Hippocampal formation (tissue), 2 donors: ENCODE results near the gene ZNF430.
"Not testable (repeated sequence)": the region's sequence is repeated elsewhere in the genome, so short reads cannot be mapped to it uniquely, and the experiment has no call there.

Experiments
- DNase-seq, 2 donors: peaks; one replicate each; lab custom pipeline; 2025; lab: John Stamatoyannopoulos, UW

Gene ZNF430

GRCh38 chr19:21020298-21021227 is at the start of gene ZNF430:
Gene ZNF430 (plus strand): TSS chr19:21020657. CDS start chr19:21020801, 144 bp downstream.
- DNase-seq, result peak; percentile 93

- DNase-seq, result not testable (repeated sequence)
These were observed 27.7 kb upstream of the ZNF430 start for GRCh38 chr19:20992788-20993187.

- peak; percentile 87 to 88 for DNase-seq
These were observed 20.6 kb upstream of the ZNF430 start for GRCh38 chr19:20999731-21000352.

- DNase-seq, result not testable (repeated sequence)
These were observed 781 bp downstream of the ZNF430 start for GRCh38 chr19:21021238-21021637.

GRCh38 chr19:21022996-21023395 is 2.5 kb downstream of the ZNF430 start:
- no peak for DNase-seq

- no peak for DNase-seq
These were observed 3.4 kb downstream of the ZNF430 start for GRCh38 chr19:21023901-21024300.

- DNase-seq, result no peak
These were observed 8.5 kb downstream of the ZNF430 start for GRCh38 chr19:21028969-21029268.

- no peak for DNase-seq
These were observed 24.6 kb downstream of the ZNF430 start for GRCh38 chr19:21045028-21045427.

- no peak for DNase-seq
These were observed 26.0 kb downstream of the ZNF430 start for GRCh38 chr19:21046489-21046888.

- no peak for DNase-seq
These were observed 27.3 kb downstream of the ZNF430 start for GRCh38 chr19:21047716-21048115.

- DNase-seq, result no peak
These were observed 32.4 kb downstream of the ZNF430 start for GRCh38 chr19:21052902-21053301.

- no peak for DNase-seq
These were observed 44.9 kb downstream of the ZNF430 start for GRCh38 chr19:21065336-21065735.

GRCh38 chr19:21082011-21082975 is 61.8 kb downstream of the ZNF430 start, which contains the start of gene ZNF714:
Gene ZNF714 (plus strand): TSS chr19:21082203. CDS start chr19:21098269, 16,066 bp downstream.
- DNase-seq, result peak; percentile 41 to 79

- no peak for DNase-seq
These were observed 63.9 kb downstream of the ZNF430 start for GRCh38 chr19:21084343-21084742.

- no peak for DNase-seq
These were observed 67.4 kb downstream of the ZNF430 start for GRCh38 chr19:21087871-21088270.

GRCh38 chr19:21092109-21092508 is 71.7 kb downstream of the ZNF430 start:
- no peak for DNase-seq

- no peak for DNase-seq
These were observed 74.0 kb downstream of the ZNF430 start for GRCh38 chr19:21094347-21095025.

- DNase-seq, result no peak
These were observed 77.8 kb downstream of the ZNF430 start for GRCh38 chr19:21098291-21098690.

- DNase-seq, result no peak
These were observed 81.2 kb downstream of the ZNF430 start for GRCh38 chr19:21101521-21102242.

GRCh38 chr19:21109116-21109515 is 88.7 kb downstream of the ZNF430 start:
- no peak for DNase-seq
